VCaP (cell line): Measurements from ENCODE around the gene EPHB1.

Source experiments
- H3K27ac ChIP-seq: fragments of 450-650 bp; 2 replicates; pipeline ENCODE4 v1.5.1; 2017
- CTCF ChIP-seq: fragments of 450-650 bp; conservative IDR thresholded peaks from 2 replicates; pipeline ENCODE4 v1.5.1; 2017; ENCODE audit warnings: mild to moderate bottlenecking, moderate library complexity

The EPHB1 gene

GRCh38 chr3:134801204-134801958 is 6.3 kb downstream of the EPHB1 start:
- TF ChIP-seq CTCF = no peak
- H3K27ac ChIP-seq = no peak overlapping the region

- no peak overlapping the region for H3K27ac ChIP-seq
- no peak for TF ChIP-seq CTCF
Measured at GRCh38 chr3:134802428-134803050, 7.5 kb downstream of the EPHB1 start.

GRCh38 chr3:134803051-134803505 is 8.0 kb downstream of the EPHB1 start:
- H3K27ac ChIP-seq = no peak overlapping the region
- no peak for TF ChIP-seq CTCF

- no peak overlapping the region for H3K27ac ChIP-seq
- no peak for TF ChIP-seq CTCF
Measured at GRCh38 chr3:134803652-134804051, 8.6 kb downstream of the EPHB1 start.

- no peak overlapping the region for H3K27ac ChIP-seq
- no peak for TF ChIP-seq CTCF
Measured at GRCh38 chr3:134804508-134805480, 9.7 kb downstream of the EPHB1 start.

GRCh38 chr3:134807189-134807588 is 12.1 kb downstream of the EPHB1 start:
- no peak overlapping the region for H3K27ac ChIP-seq
- no peak for TF ChIP-seq CTCF

GRCh38 chr3:134808835-134809234 is 13.8 kb downstream of the EPHB1 start:
- TF ChIP-seq CTCF = no peak
- H3K27ac ChIP-seq = no peak overlapping the region
